Sciatic nerve (tissue), 2 donors: Measurements from ENCODE around the gene EFCC1. TPM values are rescaled to one million over a fixed set of nuclear protein-coding genes. Genes with fewer than 3 reads are reported as not detected.
A peak's percentile ranks its signal among the peaks of the same experiment; 100 is the strongest.
"Not testable (repeated sequence)": the region's sequence is repeated elsewhere in the genome, so short reads cannot be mapped to it uniquely, and the experiment has no call there.

Experiments
- ATAC-seq: fragments of 200-7000 bp; cut with Tn5 transposase; one replicate; pipeline ENCODE4 v1.9.1; 2020; ENCODE audit warnings: mild to moderate bottlenecking, moderate library complexity
- DNase-seq: peaks from one replicate; pipeline ENCODE4 v3.0.0-alpha.2; 2020; ENCODE audit warnings: low spot score
- intact Hi-C: fragments of 100-400 bp; cut with DNase I; formaldehyde crosslinking; loops from one replicate; pipeline ENCODE4 v1.14.2; 2022
- total RNA-seq: library from RNA; stranded (reverse); fragmentation: NEBNext Ultra II Directional; extraction: Animal tissue kit (Norgen Biotek cat#: 25700); gene quantifications from one replicate; pipeline ENCODE4 v1.2.1, GENCODE V29; 2021
- donor health status: DM: no; HTN: no; CAD: no.
- donor health status: DM: no; HTN: no; CAD: no.

The EFCC1 gene
- total RNA-seq, 1 donor from 2014 or later = 1.6 TPM

- intact Hi-C loops = no loop called here
- DNase-seq = no peak
- no peak for ATAC-seq
These were observed 61.1 kb downstream of the EFCC1 start for GRCh38 chr3:129061888-129062834.

- ATAC-seq = no peak
- no peak for DNase-seq
- intact Hi-C loops = no loop called here
These were observed 62.1 kb downstream of the EFCC1 start for GRCh38 chr3:129063091-129063640.

GRCh38 chr3:129063841-129064482 lies 62.9 kb downstream of the EFCC1 start:
- ATAC-seq (no peak), DNase-seq (no peak)
- intact Hi-C loops = no loop called here

- intact Hi-C loops = no loop called here
- no peak for DNase-seq
- ATAC-seq = no peak
These were observed 64.1 kb downstream of the EFCC1 start for GRCh38 chr3:129065016-129065719.

GRCh38 chr3:129065720-129066073 lies 64.6 kb downstream of the EFCC1 start:
- no peak for ATAC-seq
- DNase-seq = no peak
- intact Hi-C loops = no loop called here

GRCh38 chr3:129067719-129068118 lies 66.6 kb downstream of the EFCC1 start:
- DNase-seq, ATAC-seq: not testable (repeated sequence)

GRCh38 chr3:129068291-129068886 lies 67.3 kb downstream of the EFCC1 start:
- ATAC-seq (peak; percentile 45), DNase-seq (no peak)
- intact Hi-C loops = no loop called here

More at GRCh38 chr3:129067719-129068118, 66.6 kb downstream of the EFCC1 start:
- intact Hi-C loops = not testable (repeated sequence)

GRCh38 chr3:129069313-129070085 lies 68.4 kb downstream of the EFCC1 start:
- DNase-seq, intact Hi-C loops, ATAC-seq: not testable (repeated sequence)

GRCh38 chr3:129070086-129070885 lies 69.2 kb downstream of the EFCC1 start:
- ATAC-seq (no peak), DNase-seq (no peak)
- intact Hi-C loops = no loop called here

GRCh38 chr3:129077222-129077621 lies 76.1 kb downstream of the EFCC1 start:
- DNase-seq = no peak
- ATAC-seq = no peak
- intact Hi-C loops = no loop called here

- DNase-seq (no peak), ATAC-seq (no peak)
- intact Hi-C loops = no loop called here
These were observed 77.4 kb downstream of the EFCC1 start for GRCh38 chr3:129078510-129078909.

- ATAC-seq (no peak), DNase-seq (no peak)
- intact Hi-C loops = no loop called here
These were observed 80.4 kb downstream of the EFCC1 start for GRCh38 chr3:129081503-129081902.

GRCh38 chr3:129082026-129082425 lies 80.9 kb downstream of the EFCC1 start:
- intact Hi-C loops = no loop called here
- ATAC-seq (no peak), DNase-seq (no peak)

GRCh38 chr3:129084501-129084900 lies 83.4 kb downstream of the EFCC1 start:
- no peak for DNase-seq
- intact Hi-C loops = no loop called here
- ATAC-seq = no peak

- ATAC-seq (no peak), DNase-seq (no peak)
- intact Hi-C loops = no loop called here
These were observed 84.1 kb downstream of the EFCC1 start for GRCh38 chr3:129085165-129085715.

- DNase-seq (no peak), ATAC-seq (no peak)
- intact Hi-C loops = no loop called here
These were observed 84.7 kb downstream of the EFCC1 start for GRCh38 chr3:129085818-129086217.

- DNase-seq (no peak), ATAC-seq (peak; percentile 83)
- intact Hi-C loops = no loop called here
These were observed 86.1 kb downstream of the EFCC1 start for GRCh38 chr3:129087138-129087702.
